HG03558 (cell line): ENCODE measurements around the gene SCGB1A1.
"Not testable (repeated sequence)": the region's sequence is repeated elsewhere in the genome, so short reads cannot be mapped to it uniquely, and the experiment has no call there.

Experiments used
- ATAC-seq: cut with Tn5 transposase; IDR thresholded peaks from one replicate; pipeline ENCODE4 v1.9.1; 2021; ENCODE audit warnings: moderate number of reproducible peaks; ENCODE audit not compliant: unreplicated experiment; ENCODE audit errors: extremely low read depth

The SCGB1A1 gene, protein sequence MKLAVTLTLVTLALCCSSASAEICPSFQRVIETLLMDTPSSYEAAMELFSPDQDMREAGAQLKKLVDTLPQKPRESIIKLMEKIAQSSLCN

DNA sequence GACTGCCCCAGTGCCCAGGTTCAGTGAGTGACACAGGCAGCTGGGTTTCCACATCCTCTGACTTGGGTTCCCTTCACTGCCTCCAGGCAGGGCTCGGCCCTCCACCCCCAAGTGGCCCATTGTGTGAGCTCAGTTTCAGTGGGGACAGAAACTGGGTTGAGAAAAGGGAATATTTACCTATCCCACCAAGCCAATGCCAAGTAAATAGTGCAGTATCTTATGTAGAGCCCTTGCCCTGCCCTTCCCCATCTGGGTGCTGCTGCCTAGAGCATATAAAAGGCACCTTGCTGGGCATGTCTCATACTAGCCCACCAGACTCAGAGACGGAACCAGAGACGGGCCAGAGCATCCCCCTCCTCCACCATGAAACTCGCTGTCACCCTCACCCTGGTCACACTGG, at the start of gene SCGB1A1:
Gene SCGB1A1, plus strand, starts transcription at position 301 of the 400 bp plus-strand sequence. Its CDS starts 63 bp downstream, at position 364.
- ATAC-seq = no peak

DNA sequence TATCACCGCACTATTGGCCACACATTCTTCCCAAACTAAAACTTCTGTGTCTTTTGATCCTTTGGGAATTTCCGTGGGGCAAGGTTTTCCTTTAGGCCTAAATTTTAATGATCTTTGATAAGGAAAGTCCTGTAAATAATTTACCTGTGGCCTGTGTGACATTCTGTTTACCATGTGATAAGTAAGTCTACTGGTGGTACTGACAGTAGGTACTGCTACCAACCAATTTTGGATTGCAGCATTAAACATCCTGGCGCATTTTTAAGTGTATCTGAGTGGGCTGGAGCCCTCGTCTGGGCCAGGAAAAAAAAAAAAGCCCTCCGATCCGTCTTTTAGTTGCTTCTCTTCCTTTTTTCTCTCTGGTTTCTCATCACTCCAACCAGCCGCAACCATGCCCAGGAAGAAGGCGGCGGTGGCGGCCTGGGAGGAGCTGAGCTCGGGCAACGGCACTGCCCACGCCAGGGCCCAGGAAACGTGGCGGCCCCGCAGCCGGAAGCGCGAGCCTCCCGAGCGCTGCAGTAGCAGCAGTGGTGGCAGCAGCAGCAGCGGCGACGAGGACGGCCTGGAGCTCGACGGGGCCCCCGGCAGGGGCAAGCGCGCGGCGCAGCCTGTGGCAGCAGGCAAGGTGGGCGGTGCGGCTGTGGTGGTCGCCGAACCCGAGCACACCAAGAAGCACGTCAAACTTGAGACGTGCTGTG, 47.9 kb upstream of the SCGB1A1 start:
- no peak for ATAC-seq

DNA sequence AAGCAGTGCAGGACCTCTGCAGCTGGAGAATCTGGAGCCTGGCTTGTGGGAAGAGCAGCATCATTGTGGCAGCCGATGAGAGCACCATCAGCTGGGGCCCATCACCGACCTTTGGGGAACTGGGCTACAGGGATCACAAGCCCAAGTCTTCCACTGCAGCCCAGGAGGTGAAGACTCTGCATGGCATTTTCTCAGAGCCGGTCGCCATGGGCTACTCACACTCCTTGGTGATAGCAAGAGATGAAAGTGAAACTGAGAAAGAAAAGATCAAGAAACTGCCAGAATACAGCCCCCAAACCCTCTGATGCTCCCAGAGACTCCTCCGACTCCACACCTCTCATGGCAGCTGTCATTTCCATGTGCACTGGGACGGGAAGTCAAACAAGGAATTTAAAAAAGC, 46.0 kb upstream of the SCGB1A1 start:
- no peak for ATAC-seq

DNA sequence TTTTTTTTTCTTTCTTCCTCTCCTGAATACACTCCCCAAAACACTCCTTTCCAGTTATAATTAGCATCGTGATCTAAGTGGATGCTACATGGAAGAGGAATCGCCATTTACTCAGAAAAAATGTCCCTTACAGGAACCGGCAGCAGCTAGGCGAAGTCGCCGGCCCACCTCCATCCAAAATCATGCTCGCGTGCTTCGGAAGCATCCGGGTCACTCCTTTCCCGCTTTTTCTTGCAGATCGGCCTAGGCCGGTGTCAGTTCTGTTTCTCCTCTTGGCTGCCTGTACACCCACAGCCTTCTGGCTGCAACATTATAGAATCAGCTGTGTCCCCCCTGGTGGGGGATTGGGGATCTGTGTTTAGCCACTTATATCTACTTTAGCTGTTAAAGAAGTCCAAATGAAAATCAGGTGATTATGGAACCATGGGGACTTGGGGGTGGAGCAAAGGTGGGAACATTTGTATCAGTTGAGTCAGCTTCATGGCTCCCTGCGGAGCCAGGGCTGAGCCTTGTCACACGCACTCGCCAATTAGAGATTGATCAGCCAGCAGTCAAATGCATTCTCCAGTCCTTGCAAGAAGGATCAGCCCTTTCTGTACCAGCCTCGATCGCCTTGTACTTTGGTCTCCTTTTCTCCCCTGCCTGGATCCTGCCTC, 45.2 kb upstream of the SCGB1A1 start:
- ATAC-seq = no peak

DNA sequence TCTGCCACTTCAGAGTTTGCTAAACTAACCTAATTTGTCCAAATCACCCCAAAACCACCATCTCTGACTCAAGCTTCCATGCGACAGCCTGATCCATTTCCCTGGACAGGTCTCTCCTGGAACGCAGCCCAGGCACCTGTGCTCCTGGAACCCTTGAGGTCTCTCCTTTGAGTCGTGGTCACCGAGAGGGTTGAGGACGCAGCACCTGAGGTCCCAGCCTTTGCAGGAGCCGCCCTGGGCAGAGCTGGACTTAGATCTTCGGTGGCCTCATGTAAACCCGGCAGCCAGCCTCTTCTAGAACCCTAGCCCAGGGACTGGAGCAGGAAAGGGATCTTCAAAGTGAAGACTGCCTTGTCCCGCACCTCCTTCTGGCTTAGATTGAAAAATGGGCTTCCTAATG, 44.0 kb upstream of the SCGB1A1 start:
- no peak for ATAC-seq

DNA sequence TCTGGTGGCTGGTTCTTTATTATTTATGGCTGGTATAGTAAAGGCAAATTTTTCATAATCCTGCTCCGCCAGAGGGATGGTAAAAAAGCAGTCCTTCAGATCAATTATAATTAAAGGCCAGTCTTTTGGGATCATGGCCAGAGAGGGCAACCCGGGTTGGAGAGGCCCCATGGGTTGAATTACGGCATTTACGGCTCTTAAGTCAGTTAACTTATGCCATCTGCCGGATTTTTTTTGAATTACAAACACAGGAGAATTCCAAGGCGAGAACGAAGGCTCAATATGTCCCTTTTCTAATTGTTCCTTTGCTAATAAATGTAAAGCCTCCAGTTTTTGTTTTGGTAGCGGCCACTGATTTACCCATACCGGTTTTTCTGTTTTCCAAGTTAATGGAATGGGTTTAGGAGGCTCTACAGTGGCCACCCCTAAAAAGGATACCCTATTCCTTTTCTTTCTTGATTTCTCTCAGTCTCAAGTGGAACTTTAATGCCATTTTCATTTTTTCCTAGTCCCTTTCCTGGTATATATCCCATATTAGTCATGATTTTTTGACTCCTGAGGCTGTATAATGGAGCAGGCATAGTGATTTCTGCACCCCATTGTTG, 40.3 kb upstream of the SCGB1A1 start:
- not testable (repeated sequence) for ATAC-seq

DNA sequence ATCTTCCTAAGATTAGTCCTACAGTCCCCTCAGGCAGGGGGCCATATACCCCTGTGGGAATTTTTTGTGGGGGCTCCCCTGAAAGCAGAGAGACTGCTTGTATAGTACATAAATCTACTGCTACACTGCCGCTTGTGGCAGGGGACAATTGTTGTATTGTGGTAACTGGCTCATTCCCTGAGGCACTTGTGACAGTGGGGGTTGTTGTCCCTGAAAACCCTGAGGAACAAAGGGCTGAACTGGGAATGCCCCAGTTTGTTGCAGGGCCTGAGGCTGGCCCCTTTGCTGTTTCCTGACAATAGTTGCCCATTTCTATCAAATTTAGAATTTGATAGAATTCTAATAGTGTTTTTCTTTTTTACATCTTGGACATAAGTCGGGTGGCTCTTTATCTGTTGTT, 39.2 kb upstream of the SCGB1A1 start:
- ATAC-seq = not testable (repeated sequence)

DNA sequence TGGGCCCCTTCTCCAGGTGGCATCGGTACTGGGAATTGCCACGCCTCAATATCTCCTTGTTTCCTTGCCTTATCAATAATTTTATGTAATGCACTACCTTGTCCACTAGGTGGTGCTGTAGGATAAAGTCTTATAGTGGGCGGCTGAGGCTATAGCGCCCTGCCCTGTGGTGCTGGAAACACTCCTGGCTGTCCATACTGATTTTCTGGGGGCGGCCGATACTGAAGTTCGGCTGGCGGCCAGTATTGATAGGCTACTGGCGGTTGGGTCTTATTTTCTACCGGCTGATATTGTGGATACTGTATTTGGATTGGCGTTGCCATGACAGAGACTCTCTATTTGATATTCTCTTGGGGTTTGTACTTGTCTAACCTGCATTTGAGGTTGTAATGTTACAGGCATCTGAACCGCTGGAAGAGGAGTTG, 38.0 kb upstream of the SCGB1A1 start:
- not testable (repeated sequence) for ATAC-seq

DNA sequence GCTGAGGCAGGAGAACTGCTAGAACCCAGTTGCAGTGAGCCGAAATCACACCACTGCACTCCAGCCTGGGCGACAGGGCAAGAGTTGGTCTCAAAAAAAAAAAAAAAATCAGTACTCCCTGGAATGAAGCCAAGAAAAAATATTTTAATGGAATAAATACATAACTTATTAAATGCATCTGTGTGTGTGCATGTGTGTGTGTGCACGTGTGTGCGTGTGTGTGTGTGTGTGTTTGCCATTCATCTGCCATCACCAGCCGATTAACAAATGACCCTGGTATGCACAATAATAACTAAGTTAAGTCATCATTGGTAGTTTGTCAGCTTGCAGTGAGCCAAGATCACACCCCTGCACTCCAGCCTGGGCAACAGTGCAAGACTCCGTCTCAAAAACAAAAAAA, 35.0 kb upstream of the SCGB1A1 start:
- no peak for ATAC-seq

DNA sequence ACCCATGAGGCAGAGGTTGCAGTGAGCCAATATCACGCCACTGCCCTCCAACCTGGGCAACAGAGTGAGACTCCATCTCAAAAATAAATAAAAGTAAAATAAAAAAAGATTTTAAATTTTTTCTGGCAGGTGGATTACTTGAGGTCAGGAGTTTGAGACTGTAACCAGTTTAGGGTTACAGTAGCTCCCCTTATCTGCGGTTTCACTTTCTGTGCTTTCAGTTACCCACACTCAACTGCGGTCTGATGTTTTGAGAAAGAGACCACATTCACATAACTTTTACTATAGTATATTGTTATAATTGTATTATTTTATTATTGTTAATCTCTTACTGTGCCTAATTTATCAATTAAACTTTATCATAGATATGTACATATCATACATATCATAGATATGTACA, 32.8 kb upstream of the SCGB1A1 start:
- not testable (repeated sequence) for ATAC-seq

DNA sequence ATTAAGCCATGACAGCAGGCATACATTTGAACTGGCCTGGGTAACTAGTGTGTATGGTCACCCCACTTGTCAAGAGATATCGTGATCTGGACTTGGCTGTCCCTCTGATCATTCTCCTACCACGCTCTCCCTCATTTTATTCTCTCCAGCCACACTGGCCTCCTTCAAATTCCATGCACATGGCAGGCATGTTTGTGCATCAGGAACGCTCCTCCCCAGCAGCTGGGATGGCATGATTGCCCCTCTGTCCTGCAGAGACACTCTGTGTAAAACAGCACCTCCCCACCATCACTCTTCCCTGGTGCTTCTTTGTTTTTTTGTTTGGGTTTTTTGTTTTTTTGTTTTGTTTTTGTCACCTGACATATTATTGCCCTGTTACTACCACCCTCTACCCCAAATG, 31.5 kb upstream of the SCGB1A1 start:
- no peak for ATAC-seq

DNA sequence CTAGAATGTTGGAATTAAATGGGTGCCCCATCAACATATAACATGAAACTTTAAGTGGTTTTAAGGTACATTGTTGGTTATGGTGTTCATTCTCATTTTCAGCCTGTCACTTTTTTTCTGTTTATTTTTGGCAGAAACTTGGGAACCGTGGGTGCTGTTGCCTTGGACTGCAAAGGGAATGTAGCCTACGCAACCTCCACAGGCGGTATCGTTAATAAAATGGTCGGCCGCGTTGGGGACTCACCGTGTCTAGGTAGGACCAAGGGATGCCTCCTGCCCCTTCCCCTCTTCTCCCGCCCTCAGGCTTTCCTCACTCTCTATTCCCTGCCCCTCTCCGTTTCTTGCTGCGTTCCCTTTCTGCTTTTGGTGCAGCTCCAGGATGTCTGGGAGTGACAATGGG, 29.8 kb upstream of the SCGB1A1 start:
- no peak for ATAC-seq

DNA sequence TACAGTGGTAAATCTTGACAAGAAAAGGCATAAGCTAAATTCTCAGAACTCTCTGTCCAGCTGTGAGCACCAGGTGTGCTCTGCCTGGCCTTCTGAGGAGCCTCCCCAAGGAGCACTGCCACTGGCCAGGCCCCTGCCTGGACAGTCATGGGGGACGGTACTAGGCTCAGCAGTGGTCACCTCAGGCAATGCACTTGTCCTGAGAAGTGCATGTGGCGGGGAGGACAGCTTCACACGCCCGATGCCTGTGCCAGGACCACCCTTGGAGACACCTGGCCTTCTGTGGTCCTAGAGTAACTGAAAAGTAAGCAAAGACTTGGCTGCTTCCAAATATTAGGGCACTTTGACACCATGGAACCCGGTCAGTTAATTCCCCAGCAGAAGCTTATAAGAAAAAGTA, 28.6 kb upstream of the SCGB1A1 start:
- ATAC-seq = no peak

DNA sequence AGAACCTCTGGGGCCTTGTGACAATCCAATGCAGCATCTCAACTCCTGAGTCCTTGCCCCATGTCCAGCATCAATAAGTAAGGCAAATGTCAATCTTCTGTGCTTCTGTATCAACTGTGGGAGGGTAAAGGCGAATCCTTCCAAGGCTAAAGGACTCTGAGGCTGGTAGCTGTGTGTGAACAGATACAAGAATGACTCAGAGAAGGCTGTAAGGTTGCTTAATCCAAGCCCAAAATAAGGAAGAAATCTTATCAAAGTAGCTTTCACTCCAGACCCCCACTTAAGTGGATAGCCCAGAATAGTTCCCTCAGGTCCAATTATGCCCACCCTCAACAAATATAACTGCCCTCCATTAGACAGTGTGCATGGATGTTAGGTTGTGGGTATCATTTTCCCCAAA, 28.1 kb upstream of the SCGB1A1 start:
- no peak for ATAC-seq

DNA sequence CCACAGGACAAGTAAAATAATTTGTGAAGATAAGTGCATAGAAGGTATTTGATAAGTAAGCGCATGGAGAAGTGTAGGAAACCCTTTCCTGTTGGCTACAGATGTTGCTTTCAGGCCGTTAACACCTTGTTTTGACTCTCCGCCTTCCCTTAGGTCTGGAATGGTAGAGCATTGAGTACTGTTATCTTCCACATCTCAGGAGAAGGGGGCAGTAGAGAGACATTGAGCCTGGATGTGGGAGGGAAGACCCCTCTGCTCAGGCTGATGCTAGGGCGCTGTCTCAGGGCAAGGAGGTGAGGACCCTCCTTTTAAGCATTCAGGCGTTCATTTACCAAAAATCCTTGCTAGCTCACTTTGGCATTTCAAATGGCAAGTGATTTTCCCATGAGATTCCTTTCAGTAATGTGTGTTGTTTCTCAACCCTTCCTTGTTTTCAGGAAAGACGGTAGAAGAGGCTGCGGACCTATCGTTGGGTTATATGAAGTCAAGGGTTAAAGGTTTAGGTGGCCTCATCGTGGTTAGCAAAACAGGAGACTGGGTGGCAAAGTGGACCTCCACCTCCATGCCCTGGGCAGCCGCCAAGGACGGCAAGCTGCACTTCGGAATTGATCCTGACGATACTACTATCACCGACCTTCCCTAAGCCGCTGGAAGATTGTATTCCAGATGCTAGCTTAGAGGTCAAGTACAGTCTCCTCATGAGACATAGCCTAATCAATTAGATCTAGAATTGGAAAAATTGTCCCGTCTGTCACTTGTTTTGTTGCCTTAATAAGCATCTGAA, 27.0 kb upstream of the SCGB1A1 start:
- no peak for ATAC-seq

DNA sequence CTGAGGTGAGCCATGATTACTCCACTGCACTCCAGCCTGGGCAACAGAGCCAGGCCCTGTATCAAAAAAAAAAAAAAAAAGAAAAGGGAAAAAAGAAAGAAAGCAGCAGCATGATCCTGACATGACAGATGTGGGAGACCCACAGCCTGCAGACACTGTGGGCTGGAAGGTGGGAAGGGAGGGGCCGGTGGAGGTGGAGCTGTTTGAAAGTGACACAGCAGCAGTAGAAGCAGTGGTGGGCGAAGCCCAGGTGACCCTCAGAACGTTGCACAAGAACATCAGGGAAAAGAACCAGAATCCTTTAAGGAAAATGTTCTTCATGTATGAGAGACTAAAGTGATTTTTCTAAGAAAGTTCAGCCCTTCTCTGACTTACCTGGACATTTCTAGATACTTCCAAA, 26.3 kb upstream of the SCGB1A1 start:
- no peak for ATAC-seq

DNA sequence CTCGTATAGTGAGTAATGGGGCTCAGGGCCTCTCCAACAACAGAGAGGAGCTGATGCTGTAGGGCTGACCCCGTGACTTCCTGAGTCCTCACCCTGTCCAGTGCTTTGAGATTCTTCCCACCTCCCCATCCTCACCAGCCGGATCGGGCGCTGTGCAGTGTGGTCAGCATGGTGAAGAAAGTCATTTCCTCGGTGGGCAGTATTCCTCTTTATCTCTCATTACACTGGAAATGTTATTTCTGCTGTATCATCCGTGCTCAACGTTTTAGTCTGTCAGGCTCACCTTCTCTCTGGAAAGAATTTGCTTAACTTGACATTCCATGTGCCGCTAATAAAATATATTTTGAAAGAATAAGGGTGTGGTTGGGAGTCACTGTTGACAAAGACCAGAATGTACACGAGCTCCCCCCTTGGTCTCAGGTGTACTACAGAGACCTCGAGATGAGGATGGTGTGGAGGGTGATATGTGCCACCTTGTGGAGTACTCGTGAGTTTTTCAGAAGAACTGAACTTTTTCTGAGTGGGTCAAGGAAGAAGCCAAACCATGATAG, 25.7 kb upstream of the SCGB1A1 start:
- ATAC-seq = no peak

DNA sequence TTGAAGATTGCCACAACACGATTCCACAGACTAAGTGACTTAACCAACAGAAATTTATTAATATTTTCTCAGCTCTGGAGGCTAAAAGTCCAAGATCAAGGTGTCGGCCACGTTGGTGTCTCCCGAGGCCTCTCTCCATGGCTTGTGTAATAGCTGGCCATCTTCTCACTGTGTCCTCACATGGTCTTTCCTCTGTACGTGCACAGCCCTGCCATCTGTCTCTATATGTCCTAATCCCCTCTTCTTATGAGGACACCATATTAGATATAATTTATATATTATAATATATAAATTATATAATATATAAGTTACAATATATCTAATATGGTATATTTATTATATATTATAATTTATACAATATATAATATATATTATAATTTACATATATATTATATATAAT, 25.1 kb upstream of the SCGB1A1 start:
- no peak for ATAC-seq

DNA sequence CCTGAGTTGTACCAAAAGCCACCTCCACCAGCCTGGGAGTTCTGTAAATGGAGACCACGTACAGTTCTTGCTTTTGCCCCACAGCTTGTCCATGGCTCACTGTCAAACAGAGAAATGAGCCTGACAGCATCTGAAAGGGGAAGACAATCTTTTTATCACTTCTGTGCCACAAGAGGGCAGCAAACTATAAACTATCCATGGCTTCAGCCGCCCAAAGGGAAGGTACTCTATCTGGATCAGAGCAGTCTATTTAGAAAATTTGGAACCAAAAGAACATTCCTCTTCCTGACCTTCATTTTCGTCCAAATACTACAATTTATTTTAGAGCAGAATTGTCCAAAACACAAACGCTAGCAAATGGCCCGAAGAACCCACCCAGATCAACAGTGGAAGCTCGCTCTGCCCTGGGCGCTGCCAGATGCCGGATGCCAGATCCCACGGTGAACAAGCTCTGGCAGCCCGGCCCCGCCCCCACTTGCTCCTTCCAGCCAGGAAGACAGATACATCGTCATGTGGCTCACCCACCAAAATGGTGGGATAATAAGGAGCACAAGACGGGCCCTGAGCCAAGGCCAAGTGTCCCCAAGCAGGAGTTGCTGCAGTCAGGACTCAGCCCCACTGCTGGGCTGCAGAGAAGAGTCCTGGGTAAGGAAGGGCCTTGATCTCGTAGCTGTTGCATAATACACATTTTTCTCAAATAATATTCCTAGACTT, 23.9 kb upstream of the SCGB1A1 start:
- ATAC-seq = no peak
